NB4 (cell line): ENCODE data around the gene MYO10.

Experiments
- POLR2A ChIP-seq: IDR thresholded peaks from 2 replicates; pipeline ENCODE4 v1.6.1; 2011; ENCODE audit warnings: mild to moderate bottlenecking; ENCODE audit not compliant: insufficient read length; ENCODE audit errors: extremely low read depth
- TF ChIP-seq, protein P1 (sequence below): IDR thresholded peaks from one replicate; pipeline ENCODE4 v1.5.1; 2012; ENCODE audit warnings: low read depth, low read length
- TF ChIP-seq, protein P2 (sequence below): IDR thresholded peaks from 2 replicates; pipeline ENCODE4 v1.6.1; 2011; ENCODE audit warnings: low read depth, low read length

DNA sequence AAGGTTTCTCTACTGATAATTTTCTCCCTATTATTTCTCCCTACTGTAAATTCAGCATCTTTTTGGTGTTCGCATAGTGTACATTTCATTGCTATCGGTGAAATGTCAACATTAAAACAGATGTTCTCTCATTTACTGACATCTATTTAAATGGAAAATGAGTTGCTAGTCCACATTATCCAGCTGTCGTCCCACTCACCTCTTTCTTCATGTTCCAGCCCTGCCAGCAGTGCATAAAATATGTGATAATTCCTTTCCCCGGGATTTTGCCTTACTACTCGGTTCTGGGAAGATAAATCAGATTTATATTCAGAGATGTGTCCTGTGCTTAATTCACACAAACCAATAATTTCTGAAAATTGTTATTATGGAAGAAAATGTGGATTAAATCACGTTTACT lies 155.8 kb downstream of the MYO10 start:
- no peak for TF ChIP-seq POLR2A
- TF ChIP-seq, protein P1, sequence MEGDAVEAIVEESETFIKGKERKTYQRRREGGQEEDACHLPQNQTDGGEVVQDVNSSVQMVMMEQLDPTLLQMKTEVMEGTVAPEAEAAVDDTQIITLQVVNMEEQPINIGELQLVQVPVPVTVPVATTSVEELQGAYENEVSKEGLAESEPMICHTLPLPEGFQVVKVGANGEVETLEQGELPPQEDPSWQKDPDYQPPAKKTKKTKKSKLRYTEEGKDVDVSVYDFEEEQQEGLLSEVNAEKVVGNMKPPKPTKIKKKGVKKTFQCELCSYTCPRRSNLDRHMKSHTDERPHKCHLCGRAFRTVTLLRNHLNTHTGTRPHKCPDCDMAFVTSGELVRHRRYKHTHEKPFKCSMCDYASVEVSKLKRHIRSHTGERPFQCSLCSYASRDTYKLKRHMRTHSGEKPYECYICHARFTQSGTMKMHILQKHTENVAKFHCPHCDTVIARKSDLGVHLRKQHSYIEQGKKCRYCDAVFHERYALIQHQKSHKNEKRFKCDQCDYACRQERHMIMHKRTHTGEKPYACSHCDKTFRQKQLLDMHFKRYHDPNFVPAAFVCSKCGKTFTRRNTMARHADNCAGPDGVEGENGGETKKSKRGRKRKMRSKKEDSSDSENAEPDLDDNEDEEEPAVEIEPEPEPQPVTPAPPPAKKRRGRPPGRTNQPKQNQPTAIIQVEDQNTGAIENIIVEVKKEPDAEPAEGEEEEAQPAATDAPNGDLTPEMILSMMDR: no peak
- TF ChIP-seq, protein P2, sequence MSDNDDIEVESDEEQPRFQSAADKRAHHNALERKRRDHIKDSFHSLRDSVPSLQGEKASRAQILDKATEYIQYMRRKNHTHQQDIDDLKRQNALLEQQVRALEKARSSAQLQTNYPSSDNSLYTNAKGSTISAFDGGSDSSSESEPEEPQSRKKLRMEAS: no peak
